HepG2 (cell line): ENCODE measurements around the gene CARS2. TPM values are rescaled to one million over a fixed set of nuclear protein-coding genes. Genes with fewer than 3 reads are reported as not detected.
A peak's percentile ranks its signal among the peaks of the same experiment; 100 is the strongest.

Source experiments
- ARNT2 ChIP-seq: sonication (generic); formaldehyde crosslinking; IDR thresholded peaks from 2 replicates; pipeline ENCODE4 v1.8.0; 2022; ENCODE audit warnings: mild to moderate bottlenecking, low read depth, missing genetic modification reagents, moderate library complexity
- BRF2 ChIP-seq: sonication (generic); formaldehyde crosslinking; IDR thresholded peaks from 2 replicates; pipeline ENCODE4 v1.8.1; 2022; ENCODE audit warnings: mild to moderate bottlenecking, missing genetic modification reagents
- CERS6 ChIP-seq: sonication (generic); formaldehyde crosslinking; IDR thresholded peaks from 2 replicates; pipeline ENCODE4 v1.5.0; 2020; ENCODE audit warnings: missing genetic modification reagents
- FOXJ3 ChIP-seq: sonication (generic); formaldehyde crosslinking; IDR thresholded peaks from 2 replicates; pipeline ENCODE4 v1.4.0; 2020; ENCODE audit warnings: missing genetic modification reagents, mild to moderate bottlenecking, borderline replicate concordance
- HHEX ChIP-seq: IDR thresholded peaks from 2 replicates; pipeline ENCODE4 v1.6.1; 2016; ENCODE audit warnings: control low read depth
- KAT7 ChIP-seq: IDR thresholded peaks from 2 replicates; pipeline ENCODE4 v1.6.1; 2018; ENCODE audit warnings: borderline replicate concordance, missing compliant biosample characterization
- KDM3A ChIP-seq: IDR thresholded peaks from 2 replicates; pipeline ENCODE4 v1.6.1; 2018; ENCODE audit warnings: low read depth, missing compliant biosample characterization
- KMT2B ChIP-seq: IDR thresholded peaks from 2 replicates; pipeline ENCODE4 v1.6.1; 2016; ENCODE audit warnings: missing genetic modification reagents, missing compliant biosample characterization
- MXD1 ChIP-seq: sonication (generic); formaldehyde crosslinking; IDR thresholded peaks from 2 replicates; pipeline ENCODE4 v1.4.0; 2020; ENCODE audit warnings: mild to moderate bottlenecking, missing genetic modification reagents
- PHF8 ChIP-seq: sonication (generic); formaldehyde crosslinking; IDR thresholded peaks from 2 replicates; pipeline ENCODE4 v1.5.0; 2020; ENCODE audit warnings: missing genetic modification reagents
- RFXAP ChIP-seq: sonication (generic); formaldehyde crosslinking; IDR thresholded peaks from 2 replicates; pipeline ENCODE4 v1.4.0; 2020; ENCODE audit warnings: missing genetic modification reagents, borderline replicate concordance
- RORA ChIP-seq: sonication (generic); formaldehyde crosslinking; IDR thresholded peaks from 2 replicates; pipeline ENCODE4 v1.5.0; 2020; ENCODE audit warnings: mild to moderate bottlenecking, missing genetic modification reagents, moderate library complexity
- SMARCE1 ChIP-seq: fragments of 450-650 bp; IDR thresholded peaks from 2 replicates; pipeline ENCODE4 v1.6.1; 2017; ENCODE audit warnings: borderline replicate concordance
- SMC3 ChIP-seq: IDR thresholded peaks from 2 replicates; pipeline ENCODE4 v1.6.1; 2011; ENCODE audit warnings: low read length, improper control_type of control experiment
- SNAPC2 ChIP-seq: sonication (generic); formaldehyde crosslinking; IDR thresholded peaks from 2 replicates; pipeline ENCODE4 v1.8.1; 2022; ENCODE audit warnings: mild to moderate bottlenecking, missing genetic modification reagents
- SNAPC4 ChIP-seq: sonication (generic); formaldehyde crosslinking; IDR thresholded peaks from 2 replicates; pipeline ENCODE4 v1.4.0; 2020; ENCODE audit warnings: mild to moderate bottlenecking, missing genetic modification reagents
- ZGPAT ChIP-seq: IDR thresholded peaks from 2 replicates; pipeline ENCODE4 v1.6.1; 2016; ENCODE audit warnings: mild to moderate bottlenecking
- ZMAT3 ChIP-seq: sonication (generic); formaldehyde crosslinking; conservative IDR thresholded peaks from 2 replicates; pipeline ENCODE4 v1.7.0; 2021; ENCODE audit warnings: missing genetic modification reagents
- ZNF3 ChIP-seq: IDR thresholded peaks from 2 replicates; pipeline ENCODE4 v1.7.0; 2017; ENCODE audit warnings: inconsistent platforms
- ZNF496 ChIP-seq: sonication (generic); formaldehyde crosslinking; IDR thresholded peaks from 2 replicates; pipeline ENCODE4 v1.8.1; 2023; ENCODE audit warnings: mild to moderate bottlenecking, moderate library complexity, missing genetic modification reagents; ENCODE audit not compliant: insufficient replicate concordance
- ZNF773 ChIP-seq: sonication (generic); formaldehyde crosslinking; IDR thresholded peaks from 2 replicates; pipeline ENCODE4 v1.4.0; 2020; ENCODE audit warnings: missing genetic modification reagents, borderline replicate concordance
- polyA plus RNA-seq, 8 experiments: library from polyadenylated mRNA; depleted of rRNA in 3 of 8; stranded (reverse) in 7 of 8; unstranded in 1 of 8; fragments of >200 nt; fragmentation: Illumina TruSeq in 4 of 8; extraction: Trizol in 4 of 8; gene quantifications; 2 replicates each; pipeline versions ENCODE4 v1.2.1 to v1.2.3, GENCODE V29; 2011 to 2016; ENCODE audit warnings: low read depth in 4 of 8, missing spikeins in 1 of 8, mixed read lengths in 1 of 8; ENCODE audit not compliant: insufficient read depth in 1 of 8
- total RNA-seq, 5 experiments: library from RNA; depleted of rRNA; stranded (reverse); fragments of >200 nt; fragmentation: Illumina TruSeq; extraction: Trizol; gene quantifications; 2 replicates each; pipeline ENCODE4 v1.2.3, GENCODE V29; 2016; ENCODE audit warnings: low read depth in 1 of 5

CARS2 gene
- total and polyA plus RNA-seq, 2 of the 13 experiments (the other 11 are each of a cell fraction or from before 2014, with no cell fraction given), result 41.1 to 59.3 TPM

- TF ChIP-seq CERS6 (CRISPR knock-in tag), result no peak
- peak; percentile 89; the same call in 1 of the 2 replicates for TF ChIP-seq RFXAP
- peak; percentile 84 for TF ChIP-seq ZGPAT (CRISPR knock-in tag)
- TF ChIP-seq RORA (CRISPR knock-in tag), result no peak
- TF ChIP-seq ARNT2 (CRISPR knock-in tag), result peak; percentile 56; the same call in 1 of the 2 replicates
- TF ChIP-seq FOXJ3 (CRISPR knock-in tag), result no peak
- TF ChIP-seq KMT2B (CRISPR knock-in tag), result peak; percentile 82
- TF ChIP-seq MXD1 (CRISPR knock-in tag), result no peak
- TF ChIP-seq ZMAT3 (CRISPR knock-in tag), result 0 out of 2 replicates have a peak, but pooled peaks have one; percentile 11
- TF ChIP-seq KDM3A (CRISPR knock-in tag), result 0 out of 2 replicates have a peak, but pooled peaks have one; percentile 26
- TF ChIP-seq ZNF773 (CRISPR knock-in tag), result no peak
- no peak for TF ChIP-seq HHEX (CRISPR knock-in tag)
- TF ChIP-seq BRF2 (CRISPR knock-in tag), result no peak
- TF ChIP-seq ZNF3 (CRISPR knock-in tag), result no peak
- TF ChIP-seq KAT7 (CRISPR knock-in tag), result peak; percentile 48; the same call in 1 of the 2 replicates
- peak; percentile 90 for TF ChIP-seq PHF8 (CRISPR knock-in tag)
- TF ChIP-seq SNAPC4 (CRISPR knock-in tag), result 0 out of 2 replicates have a peak, but pooled peaks have one; percentile 27
- no peak; the same call in 1 of the 2 replicates for TF ChIP-seq SNAPC2 (CRISPR knock-in tag)
- TF ChIP-seq SMC3, result no peak
- TF ChIP-seq ZNF496 (CRISPR knock-in tag), result no peak
- TF ChIP-seq SMARCE1, result no peak
These were observed 90.4 kb downstream of the CARS2 start, which contains the start of gene NAXD (continued) for GRCh38 chr13:110615322-110616102.
